HG03066 (cell line): ENCODE data around the gene MIPOL1.
A peak's percentile ranks its signal among the peaks of the same experiment; 100 is the strongest.
"Not testable (repeated sequence)": the region's sequence is repeated elsewhere in the genome, so short reads cannot be mapped to it uniquely, and the experiment has no call there.

ENCODE experiments used
- ATAC-seq: cut with Tn5 transposase; IDR thresholded peaks from one replicate; pipeline ENCODE4 v1.9.1; 2021; ENCODE audit warnings: low read depth; ENCODE audit not compliant: unreplicated experiment

The MIPOL1 gene

GRCh38 chr14:37230551-37231194, 32.9 kb downstream of the MIPOL1 start:
- ATAC-seq, result no peak

- peak; percentile 59 for ATAC-seq
Measured at GRCh38 chr14:37232907-37233481, 35.3 kb downstream of the MIPOL1 start.

- no peak for ATAC-seq
Measured at GRCh38 chr14:37234222-37234621, 36.5 kb downstream of the MIPOL1 start.

- ATAC-seq, result not testable (repeated sequence)
Measured at GRCh38 chr14:37236044-37236443, 38.3 kb downstream of the MIPOL1 start.

- ATAC-seq, result no peak
Measured at GRCh38 chr14:37237094-37237493, 39.4 kb downstream of the MIPOL1 start.

GRCh38 chr14:37237735-37238200, 40.0 kb downstream of the MIPOL1 start:
- no peak for ATAC-seq

- no peak for ATAC-seq
Measured at GRCh38 chr14:37241198-37241597, 43.5 kb downstream of the MIPOL1 start.

GRCh38 chr14:37246427-37246829, 48.7 kb downstream of the MIPOL1 start:
- ATAC-seq, result no peak

GRCh38 chr14:37247791-37248461, 50.2 kb downstream of the MIPOL1 start:
- ATAC-seq, result no peak

- ATAC-seq, result no peak
Measured at GRCh38 chr14:37251775-37252174, 54.0 kb downstream of the MIPOL1 start.

GRCh38 chr14:37252434-37252833, 54.7 kb downstream of the MIPOL1 start:
- no peak for ATAC-seq

- ATAC-seq, result no peak
Measured at GRCh38 chr14:37253905-37254304, 56.2 kb downstream of the MIPOL1 start.

- ATAC-seq, result no peak
Measured at GRCh38 chr14:37254411-37254947, 56.7 kb downstream of the MIPOL1 start.

- no peak for ATAC-seq
Measured at GRCh38 chr14:37257501-37258070, 59.8 kb downstream of the MIPOL1 start.

GRCh38 chr14:37262649-37263048, 64.9 kb downstream of the MIPOL1 start:
- ATAC-seq, result no peak

- ATAC-seq, result no peak
Measured at GRCh38 chr14:37263656-37264236, 66.0 kb downstream of the MIPOL1 start.

- no peak for ATAC-seq
Measured at GRCh38 chr14:37268788-37269187, 71.1 kb downstream of the MIPOL1 start.

GRCh38 chr14:37270629-37271028, 72.9 kb downstream of the MIPOL1 start:
- no peak for ATAC-seq

- ATAC-seq, result no peak
Measured at GRCh38 chr14:37272569-37272968, 74.8 kb downstream of the MIPOL1 start.

- no peak for ATAC-seq
Measured at GRCh38 chr14:37274652-37275051, 76.9 kb downstream of the MIPOL1 start.

GRCh38 chr14:37275963-37276362, 78.2 kb downstream of the MIPOL1 start:
- ATAC-seq, result no peak
